Colon (tissue), 2 donors: ENCODE results near the gene OXT.
"Not testable (repeated sequence)": the region's sequence is repeated elsewhere in the genome, so short reads cannot be mapped to it uniquely, and the experiment has no call there.

ENCODE experiments used
- FAIRE-seq: peaks from 2 replicates; lab custom pipeline; 2012; peaks lifted over from hg19 to GRCh38; lab: Jason Lieb, UNC
- donor health status: control.
- donor health status: control.

The OXT gene

GRCh38 chr20:3111995-3112394 lies 40.6 kb downstream of the OXT start:
- FAIRE-seq: no peak

GRCh38 chr20:3115190-3116107 lies 44.0 kb downstream of the OXT start:
- FAIRE-seq: no peak

DNA sequence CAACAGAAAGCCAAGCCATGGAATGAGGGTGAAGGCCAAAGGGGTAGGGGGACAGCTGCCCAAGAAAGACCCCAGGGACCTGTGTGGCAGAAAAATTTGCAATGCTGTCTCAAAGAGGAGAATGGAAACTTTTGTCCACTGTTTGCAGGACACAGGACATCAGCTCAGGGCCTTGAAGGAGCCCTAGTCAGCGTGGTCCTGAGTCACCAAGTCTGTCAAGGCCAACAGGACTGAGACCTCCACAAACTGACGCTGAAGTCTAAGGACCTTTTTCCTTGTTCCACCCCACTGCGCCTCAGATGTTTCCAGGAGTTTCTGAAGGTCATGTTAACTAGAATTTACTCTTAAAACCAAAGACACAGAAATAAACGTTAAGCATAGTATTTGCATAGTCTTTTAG lies 44.9 kb downstream of the OXT start:
- no peak for FAIRE-seq

DNA sequence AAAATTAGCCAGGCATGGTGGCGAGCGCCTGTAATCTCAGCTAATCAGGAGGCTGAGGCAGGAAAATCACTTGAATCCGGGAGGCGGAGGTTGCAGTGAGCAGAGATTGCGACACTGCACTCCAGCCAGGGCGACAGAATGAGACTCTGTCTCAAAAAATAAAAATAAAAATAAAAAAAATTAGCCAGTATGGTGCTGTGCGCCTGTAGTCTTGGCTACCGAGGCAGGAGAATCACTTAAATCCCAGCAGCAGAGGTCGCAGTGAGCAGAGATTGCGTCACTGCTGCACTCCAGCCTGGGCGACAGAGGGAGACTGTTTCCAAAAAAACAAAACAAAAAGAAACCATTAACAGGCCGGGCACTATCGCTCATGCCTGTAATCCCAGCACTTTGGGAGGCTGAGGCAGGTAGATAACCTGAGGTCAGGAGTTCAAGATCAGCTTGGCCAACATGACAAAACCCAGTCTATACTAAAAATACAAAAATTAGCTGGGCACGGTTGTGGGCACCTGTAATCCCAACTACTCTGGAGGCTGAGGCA lies 46.5 kb downstream of the OXT start:
- not testable (repeated sequence) for FAIRE-seq

DNA sequence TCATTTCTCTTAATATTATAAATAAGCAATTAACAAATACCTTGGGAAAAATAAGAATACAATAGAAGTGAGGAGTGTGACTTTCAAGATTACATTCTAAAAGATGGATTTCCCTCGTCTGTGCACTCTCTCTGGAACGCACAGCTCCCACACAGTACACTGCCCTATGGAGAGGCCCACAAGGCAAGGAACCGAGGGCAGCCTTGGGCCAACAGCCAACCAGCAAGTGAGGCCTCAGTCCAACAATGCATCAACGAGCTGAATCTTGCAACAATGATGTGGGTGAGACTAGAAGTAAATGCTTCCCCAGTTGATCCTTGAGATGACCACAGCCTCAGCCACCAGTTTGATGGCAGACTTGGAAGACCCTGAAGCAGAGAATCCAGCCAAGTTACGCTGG lies 47.6 kb downstream of the OXT start:
- FAIRE-seq: no peak

DNA sequence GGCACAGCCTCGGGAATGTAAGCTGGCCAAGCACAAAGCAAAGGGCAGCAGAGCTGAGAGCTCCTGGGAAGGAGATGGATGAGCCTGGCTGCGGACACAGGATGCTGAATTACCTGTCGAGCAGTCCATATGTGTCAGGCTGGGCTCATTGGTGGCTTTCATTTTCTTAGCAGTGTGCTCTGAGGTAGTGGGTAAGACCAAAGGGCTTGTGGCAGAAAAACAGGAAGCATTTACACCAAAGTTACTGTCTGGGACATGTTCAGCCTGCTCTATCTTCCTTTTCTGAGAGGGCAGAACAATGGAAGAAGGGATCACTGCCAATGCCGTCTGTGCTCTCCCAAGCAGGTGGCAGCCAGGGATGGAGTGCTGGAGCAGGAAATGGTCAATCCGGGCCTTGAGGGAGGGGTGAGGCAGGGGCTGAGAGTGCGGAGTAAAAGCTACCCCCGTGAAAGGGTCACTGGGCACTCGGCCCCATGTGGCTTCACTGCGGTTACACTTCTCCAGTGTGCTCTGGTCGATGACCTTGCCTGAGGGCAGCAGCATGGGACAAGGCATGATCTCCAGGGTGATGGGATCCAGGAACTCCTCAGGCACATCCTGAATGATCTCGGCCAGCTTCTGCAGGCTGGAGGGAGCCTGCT lies 50.0 kb downstream of the OXT start:
- no peak for FAIRE-seq
